ENCODE measurements around the gene ACSF3.
"Not testable (repeated sequence)": the region's sequence is repeated elsewhere in the genome, so short reads cannot be mapped to it uniquely, and the experiment has no call there.

Gene ACSF3

GRCh38 chr16:89172171-89172527 is 78.5 kb downstream of the ACSF3 start:
- no peak for DNase-seq (ENCODE audit: low read depth in 1 of 2, low spot score in 1 of 2)

- DNase-seq (ENCODE audit: low read depth in 1 of 2, low spot score in 1 of 2): no peak
Observed at GRCh38 chr16:89172528-89173173, 79.0 kb downstream of the ACSF3 start.

GRCh38 chr16:89173174-89173921 is 79.7 kb downstream of the ACSF3 start:
- no peak for DNase-seq (ENCODE audit: low read depth in 1 of 2, low spot score in 1 of 2)

- no peak for DNase-seq (ENCODE audit: low read depth in 1 of 2, low spot score in 1 of 2)
Observed at GRCh38 chr16:89174055-89174827, 80.6 kb downstream of the ACSF3 start.

- DNase-seq (ENCODE audit: low read depth in 1 of 2, low spot score in 1 of 2): no peak
Observed at GRCh38 chr16:89174877-89175276, 81.2 kb downstream of the ACSF3 start.

GRCh38 chr16:89175280-89176146 is 81.9 kb downstream of the ACSF3 start:
- DNase-seq (ENCODE audit: low read depth in 1 of 2, low spot score in 1 of 2): no peak

- DNase-seq (ENCODE audit: low read depth in 1 of 2, low spot score in 1 of 2): no peak
Observed at GRCh38 chr16:89176147-89176690, 82.6 kb downstream of the ACSF3 start.

GRCh38 chr16:89176717-89177116 is 83.1 kb downstream of the ACSF3 start:
- DNase-seq (ENCODE audit: low read depth in 1 of 2, low spot score in 1 of 2): no peak

- no peak for DNase-seq (ENCODE audit: low read depth in 1 of 2, low spot score in 1 of 2)
Observed at GRCh38 chr16:89177501-89177900, 83.8 kb downstream of the ACSF3 start.

- DNase-seq (ENCODE audit: low read depth in 1 of 2, low spot score in 1 of 2): no peak
Observed at GRCh38 chr16:89178453-89179147, 84.9 kb downstream of the ACSF3 start.

GRCh38 chr16:89179148-89179484 is 85.5 kb downstream of the ACSF3 start:
- DNase-seq (ENCODE audit: low read depth in 1 of 2, low spot score in 1 of 2): no peak

GRCh38 chr16:89179656-89180315 is 86.1 kb downstream of the ACSF3 start:
- no peak for DNase-seq (ENCODE audit: low read depth in 1 of 2, low spot score in 1 of 2)

- no peak for DNase-seq (ENCODE audit: low read depth in 1 of 2, low spot score in 1 of 2)
Observed at GRCh38 chr16:89183463-89183862, 89.8 kb downstream of the ACSF3 start.

- no peak for DNase-seq (ENCODE audit: low read depth in 1 of 2, low spot score in 1 of 2)
Observed at GRCh38 chr16:89183975-89184676, 90.5 kb downstream of the ACSF3 start.

- DNase-seq (ENCODE audit: low read depth in 1 of 2, low spot score in 1 of 2): no peak
Observed at GRCh38 chr16:89184677-89184932, 91.0 kb downstream of the ACSF3 start.

GRCh38 chr16:89184933-89185794 is 91.5 kb downstream of the ACSF3 start:
- DNase-seq (ENCODE audit: low read depth in 1 of 2, low spot score in 1 of 2): no peak

- not testable (repeated sequence) for DNase-seq (ENCODE audit: low read depth in 1 of 2, low spot score in 1 of 2)
Observed at GRCh38 chr16:89185887-89186592, 92.4 kb downstream of the ACSF3 start.

- DNase-seq (ENCODE audit: low read depth in 1 of 2, low spot score in 1 of 2): not testable (repeated sequence)
Observed at GRCh38 chr16:89186593-89187031, 93.0 kb downstream of the ACSF3 start.

Data from activated T-helper 1 cell treated with anti-CD3 and anti-CD28 coated beads, Interleukin-2, amount 50 U/mL, for 16 hours (primary cell).